ENCODE data around the gene MDM2.

Gene MDM2

DNA sequence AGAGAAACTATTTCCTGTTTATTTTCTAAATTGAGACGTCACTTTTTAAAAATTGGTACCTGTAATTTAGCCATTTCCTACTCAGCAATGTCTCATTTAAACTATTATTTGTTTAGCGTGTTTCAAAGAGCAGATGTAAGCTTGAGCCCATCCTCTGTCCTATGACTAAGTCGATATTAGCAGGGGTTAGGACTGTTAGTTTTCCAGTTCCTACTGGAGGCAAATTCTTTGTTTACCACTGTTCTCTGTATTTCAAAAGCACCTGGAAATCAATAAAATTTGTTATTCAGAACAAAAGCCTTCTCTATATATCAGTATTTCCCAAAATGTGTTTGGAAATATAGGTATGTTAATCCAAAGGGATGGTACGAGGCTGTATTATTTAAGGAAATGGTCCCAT lies 42.4 kb downstream of the MDM2 start:
- Histone ChIP-seq H3K9me3 (ENCODE audit: control insufficient read depth, low read length) (no peaks in the 10 kb centered on the region), H3K4me1 (ENCODE audit: control insufficient read depth, insufficient read depth, low read length) (no peaks in the 10 kb centered on the region), H3K36me3 (ENCODE audit: control insufficient read depth, insufficient read depth, low read length) (no peaks in the 10 kb centered on the region), H3K27me3 (ENCODE audit: control insufficient read depth, insufficient read depth, low read length, poor library complexity, severe bottlenecking) (no peaks in the 10 kb centered on the region), H3K4me3 (ENCODE audit: insufficient read depth, low read depth, low read length) (no peak overlapping the region), H3K27ac (ENCODE audit: insufficient read depth, low read depth, low read length, poor library complexity, severe bottlenecking) (no peak overlapping the region)
- WGBS, 2 experiments: 79 to 92% methylated on average over 3 to 4 of the region's 4 CpGs

DNA sequence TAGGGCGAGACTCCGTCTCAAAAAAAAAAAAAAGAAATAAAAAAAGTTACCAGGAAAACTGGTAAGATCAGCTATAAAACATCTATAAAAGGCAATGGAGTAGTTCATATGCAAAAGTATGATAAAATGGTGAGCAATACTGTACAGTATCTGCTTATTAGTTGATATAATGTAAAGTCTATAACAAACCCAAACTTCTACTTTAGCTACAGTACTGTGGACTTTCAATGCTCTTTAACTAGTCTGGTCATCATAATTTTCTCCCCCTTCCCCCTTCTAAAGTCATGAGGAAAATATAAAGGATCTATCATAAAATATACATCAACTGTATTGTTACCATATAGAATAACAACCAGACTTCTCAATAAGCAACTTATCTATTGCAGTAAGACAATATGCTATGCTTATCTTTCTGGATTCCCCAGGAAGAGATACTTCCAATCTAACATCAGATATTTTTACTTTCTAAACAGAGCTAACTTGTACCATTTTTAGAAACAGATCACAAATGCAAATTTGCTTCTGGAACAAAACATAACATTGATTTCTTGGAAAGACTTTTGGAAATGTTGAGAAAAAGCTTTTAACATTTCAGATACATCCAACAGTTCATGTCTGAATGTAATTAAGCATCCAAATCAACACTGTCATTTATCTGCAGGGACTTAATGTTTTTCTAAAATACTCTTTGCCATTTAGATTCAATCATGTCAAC lies 43.8 kb downstream of the MDM2 start:
- Histone ChIP-seq H3K36me3 (ENCODE audit: control insufficient read depth, insufficient read depth, low read length) (no peaks in the 10 kb centered on the region), H3K27ac (ENCODE audit: insufficient read depth, low read depth, low read length, poor library complexity, severe bottlenecking) (no peak overlapping the region), H3K9me3 (ENCODE audit: control insufficient read depth, low read length) (no peaks in the 10 kb centered on the region), H3K4me3 (ENCODE audit: insufficient read depth, low read depth, low read length) (no peak overlapping the region), H3K27me3 (ENCODE audit: control insufficient read depth, insufficient read depth, low read length, poor library complexity, severe bottlenecking) (no peaks in the 10 kb centered on the region), H3K4me1 (ENCODE audit: control insufficient read depth, insufficient read depth, low read length) (no peaks in the 10 kb centered on the region)
- 89 to 100% methylated on average over 1 to 2 of the region's 2 CpGs for WGBS, 2 experiments

DNA sequence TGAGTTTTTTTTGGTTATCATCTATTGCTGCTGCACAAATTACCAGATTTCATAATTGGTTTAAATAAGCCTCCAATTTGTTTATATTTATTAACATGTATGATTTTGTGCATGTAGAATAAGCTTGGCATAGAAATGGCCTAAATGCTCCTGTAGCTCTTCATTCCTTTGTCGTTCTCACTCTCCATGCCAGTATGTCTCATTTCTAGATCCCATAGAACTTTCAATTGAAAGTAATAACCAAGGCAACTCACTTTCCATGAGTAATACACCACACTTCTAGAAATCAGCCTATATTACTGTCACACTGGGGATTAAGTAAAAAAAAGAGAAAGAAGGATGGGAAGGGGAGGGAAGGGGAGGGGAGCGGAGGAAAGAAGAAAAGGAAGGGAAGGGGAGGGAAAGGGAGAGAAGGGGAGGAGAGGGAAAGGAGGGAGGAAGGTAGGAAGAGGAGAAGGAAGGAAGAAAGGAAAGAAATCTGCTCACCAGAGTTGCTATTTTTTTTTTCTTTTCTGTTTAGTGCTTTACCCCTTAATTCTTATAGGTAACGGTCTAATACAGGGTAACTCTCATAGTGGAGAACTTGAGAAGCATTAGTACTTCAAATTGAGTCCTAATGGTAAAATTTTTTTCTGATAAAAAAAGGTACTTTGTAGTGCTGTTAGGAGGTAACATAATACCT lies 45.6 kb downstream of the MDM2 start:
- Histone ChIP-seq H3K9me3 (ENCODE audit: control insufficient read depth, low read length) (no peaks in the 10 kb centered on the region), H3K27ac (ENCODE audit: insufficient read depth, low read depth, low read length, poor library complexity, severe bottlenecking) (no peak overlapping the region), H3K4me3 (ENCODE audit: insufficient read depth, low read depth, low read length) (no peak overlapping the region), H3K27me3 (ENCODE audit: control insufficient read depth, insufficient read depth, low read length, poor library complexity, severe bottlenecking) (no peaks in the 10 kb centered on the region), H3K36me3 (ENCODE audit: control insufficient read depth, insufficient read depth, low read length) (no peaks in the 10 kb centered on the region), H3K4me1 (ENCODE audit: control insufficient read depth, insufficient read depth, low read length) (no peaks in the 10 kb centered on the region)
- 94 to 95% methylated on average over 2 to 3 of the region's 3 CpGs for whole genome bisulfite sequencing, 2 experiments

DNA sequence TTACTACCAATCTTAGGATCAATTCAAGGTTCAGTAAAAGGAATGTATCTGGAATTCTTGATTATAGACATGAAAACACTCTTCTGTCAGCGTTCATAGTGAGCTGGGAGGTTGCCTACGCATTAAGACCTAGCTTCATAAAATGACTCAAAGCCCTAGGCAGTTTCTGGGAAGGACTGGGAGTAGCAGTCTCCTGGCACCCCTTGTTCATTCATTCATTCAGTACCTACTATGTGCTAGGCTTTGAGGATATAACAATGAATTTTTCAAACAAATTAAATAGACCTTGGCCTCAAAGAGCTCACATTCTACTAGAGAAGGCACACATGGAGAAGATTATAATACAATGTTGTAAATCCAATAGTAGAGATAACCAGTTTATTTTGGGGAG lies 46.1 kb downstream of the MDM2 start:
- no peaks in the 10 kb centered on the region for H3K9me3 ChIP-seq (ENCODE audit: control insufficient read depth, low read length)
- 96 to 100% methylated on average over 2 of the region's 2 CpGs for WGBS, 2 experiments

DNA sequence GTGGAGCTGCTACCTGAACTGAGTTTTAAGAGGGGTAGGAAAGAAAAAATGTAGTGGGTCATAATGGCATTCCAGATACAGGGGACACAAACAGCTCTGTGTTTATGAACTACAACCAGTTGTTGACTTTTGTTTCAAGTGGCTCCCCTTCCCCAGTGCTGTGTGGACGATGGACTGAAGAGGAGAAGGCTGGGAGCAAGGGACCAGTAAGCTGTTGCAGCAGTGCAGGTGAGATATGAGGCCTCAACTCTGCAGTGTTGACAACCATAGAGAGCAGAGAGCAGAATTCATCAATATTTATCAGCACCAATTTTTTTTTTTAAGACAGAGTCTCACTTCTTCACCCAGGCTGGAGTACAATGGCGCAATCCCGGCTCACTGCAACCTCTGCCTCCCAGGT lies 46.6 kb downstream of the MDM2 start:
- Histone ChIP-seq H3K4me3 (ENCODE audit: insufficient read depth, low read depth, low read length) (no peak overlapping the region), H3K27ac (ENCODE audit: insufficient read depth, low read depth, low read length, poor library complexity, severe bottlenecking) (no peak overlapping the region), H3K27me3 (ENCODE audit: control insufficient read depth, insufficient read depth, low read length, poor library complexity, severe bottlenecking) (no peaks in the 10 kb centered on the region), H3K9me3 (ENCODE audit: control insufficient read depth, low read length) (no peaks in the 10 kb centered on the region), H3K4me1 (ENCODE audit: control insufficient read depth, insufficient read depth, low read length) (no peaks in the 10 kb centered on the region), H3K36me3 (ENCODE audit: control insufficient read depth, insufficient read depth, low read length) (no peaks in the 10 kb centered on the region)
- WGBS, 2 experiments: 94 to 95% methylated on average over 3 of the region's 3 CpGs

More for the DNA sequence above, 46.1 kb downstream of the MDM2 start:
- Histone ChIP-seq H3K4me1 (ENCODE audit: control insufficient read depth, insufficient read depth, low read length) (no peaks in the 10 kb centered on the region), H3K27me3 (ENCODE audit: control insufficient read depth, insufficient read depth, low read length, poor library complexity, severe bottlenecking) (no peaks in the 10 kb centered on the region), H3K27ac (ENCODE audit: insufficient read depth, low read depth, low read length, poor library complexity, severe bottlenecking) (no peak overlapping the region), H3K4me3 (ENCODE audit: insufficient read depth, low read depth, low read length) (no peak overlapping the region), H3K36me3 (ENCODE audit: control insufficient read depth, insufficient read depth, low read length) (no peaks in the 10 kb centered on the region)

DNA sequence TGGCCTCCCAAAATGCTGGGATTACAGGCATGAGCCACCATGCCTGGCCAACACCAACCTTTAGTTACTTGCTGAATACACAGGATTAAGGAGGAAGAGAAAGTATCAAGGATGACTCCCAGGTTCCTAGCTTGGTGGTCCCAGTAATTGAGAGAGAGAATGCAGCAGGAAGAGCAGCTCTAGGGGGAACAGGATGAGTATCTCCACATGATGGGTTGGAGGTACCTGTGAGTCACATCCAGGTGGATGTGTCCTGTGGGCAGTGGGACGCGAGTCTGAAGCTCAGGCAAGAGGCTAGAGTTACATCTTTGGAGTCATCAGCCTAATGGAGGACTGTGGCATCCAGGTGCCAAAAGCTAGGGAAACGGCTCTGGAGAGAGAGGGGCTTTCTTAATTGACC lies 47.1 kb downstream of the MDM2 start:
- H3K9me3 ChIP-seq (ENCODE audit: control insufficient read depth, low read length): no peaks in the 10 kb centered on the region
- H3K27ac ChIP-seq (ENCODE audit: insufficient read depth, low read depth, low read length, poor library complexity, severe bottlenecking): no peak overlapping the region
- 89 to 95% methylated on average over 3 of the region's 3 CpGs for WGBS, 2 experiments
- no peaks in the 10 kb centered on the region for H3K4me1 ChIP-seq (ENCODE audit: control insufficient read depth, insufficient read depth, low read length)
- no peak overlapping the region for H3K4me3 ChIP-seq (ENCODE audit: insufficient read depth, low read depth, low read length)
- no peaks in the 10 kb centered on the region for H3K27me3 ChIP-seq (ENCODE audit: control insufficient read depth, insufficient read depth, low read length, poor library complexity, severe bottlenecking)
- H3K36me3 ChIP-seq (ENCODE audit: control insufficient read depth, insufficient read depth, low read length): no peaks in the 10 kb centered on the region

DNA sequence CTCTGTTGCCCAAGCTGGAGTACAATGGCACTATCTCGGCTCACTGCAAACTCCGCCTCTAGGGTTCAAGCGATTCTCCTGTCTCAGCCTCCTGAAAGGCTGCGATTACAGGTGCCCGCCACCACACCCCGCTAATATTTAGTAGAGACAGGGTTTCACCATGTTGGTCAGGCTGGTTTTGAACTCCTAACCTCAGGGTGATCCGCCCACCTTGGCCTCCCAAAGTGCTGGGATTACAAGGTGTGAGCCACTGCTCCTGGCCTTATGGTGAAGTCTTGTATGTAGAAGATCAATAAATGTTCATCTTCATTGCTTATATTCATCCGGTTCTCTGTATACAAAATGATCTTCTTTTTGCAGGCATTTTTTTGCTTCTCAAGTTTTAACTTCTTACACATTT lies 47.8 kb downstream of the MDM2 start:
- Histone ChIP-seq H3K36me3 (ENCODE audit: control insufficient read depth, insufficient read depth, low read length) (no peaks in the 10 kb centered on the region), H3K4me1 (ENCODE audit: control insufficient read depth, insufficient read depth, low read length) (no peaks in the 10 kb centered on the region), H3K27ac (ENCODE audit: insufficient read depth, low read depth, low read length, poor library complexity, severe bottlenecking) (no peak overlapping the region), H3K9me3 (ENCODE audit: control insufficient read depth, low read length) (no peaks in the 10 kb centered on the region), H3K4me3 (ENCODE audit: insufficient read depth, low read depth, low read length) (no peak overlapping the region), H3K27me3 (ENCODE audit: control insufficient read depth, insufficient read depth, low read length, poor library complexity, severe bottlenecking) (no peaks in the 10 kb centered on the region)
- WGBS, 2 experiments: 88 to 94% methylated on average over 7 to 8 of the region's 8 CpGs

DNA sequence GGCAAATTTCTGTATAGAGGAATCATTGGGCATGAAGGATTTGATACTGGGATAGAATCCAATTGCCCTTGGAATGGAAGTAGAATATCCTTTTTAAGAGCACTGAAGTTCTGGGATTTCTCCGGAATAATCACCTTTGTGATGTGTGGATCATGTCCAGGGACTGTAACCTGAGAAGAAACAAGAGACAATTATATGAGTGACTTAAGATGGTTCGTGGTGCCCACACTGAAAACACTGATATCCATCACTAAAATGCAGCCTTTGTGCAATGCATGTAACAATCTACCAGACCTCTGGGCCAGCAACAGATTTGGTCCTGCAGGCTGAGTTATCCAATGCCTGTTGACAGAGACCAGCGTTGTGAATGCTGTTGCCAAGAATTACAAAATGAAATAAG lies 48.5 kb downstream of the MDM2 start:
- Histone ChIP-seq H3K27ac (ENCODE audit: insufficient read depth, low read depth, low read length, poor library complexity, severe bottlenecking) (no peak overlapping the region), H3K4me1 (ENCODE audit: control insufficient read depth, insufficient read depth, low read length) (no peaks in the 10 kb centered on the region), H3K9me3 (ENCODE audit: control insufficient read depth, low read length) (no peaks in the 10 kb centered on the region), H3K4me3 (ENCODE audit: insufficient read depth, low read depth, low read length) (no peak overlapping the region), H3K27me3 (ENCODE audit: control insufficient read depth, insufficient read depth, low read length, poor library complexity, severe bottlenecking) (no peaks in the 10 kb centered on the region), H3K36me3 (ENCODE audit: control insufficient read depth, insufficient read depth, low read length) (no peaks in the 10 kb centered on the region)
- WGBS, 2 experiments: 85 to 93% methylated on average over 3 of the region's 3 CpGs

DNA sequence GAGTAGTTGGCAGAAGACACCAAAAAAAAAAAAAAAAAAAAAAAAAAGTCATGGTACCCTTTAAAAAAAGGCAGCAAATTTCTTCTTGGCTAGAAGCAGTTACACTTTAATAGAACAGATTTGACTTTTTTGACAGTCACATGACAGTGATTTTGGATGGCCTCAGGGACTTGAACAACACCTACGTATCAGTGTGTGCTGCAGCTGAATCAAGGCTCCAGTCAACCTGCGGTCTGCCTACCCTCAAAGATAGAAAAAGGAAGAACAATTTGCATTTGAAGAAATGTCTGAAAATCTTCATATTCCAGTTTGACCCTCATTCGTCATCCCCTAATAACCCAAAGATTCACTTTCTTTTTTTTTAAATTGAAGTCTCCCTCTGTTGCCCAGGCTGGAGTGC lies 53.9 kb downstream of the MDM2 start:
- 94 to 95% methylated on average over 3 of the region's 3 CpGs for WGBS, 2 experiments
- Histone ChIP-seq H3K27me3 (ENCODE audit: control insufficient read depth, insufficient read depth, low read length, poor library complexity, severe bottlenecking) (no peaks in the 10 kb centered on the region), H3K4me3 (ENCODE audit: insufficient read depth, low read depth, low read length) (no peak overlapping the region), H3K27ac (ENCODE audit: insufficient read depth, low read depth, low read length, poor library complexity, severe bottlenecking) (no peak overlapping the region), H3K4me1 (ENCODE audit: control insufficient read depth, insufficient read depth, low read length) (no peaks in the 10 kb centered on the region), H3K36me3 (ENCODE audit: control insufficient read depth, insufficient read depth, low read length) (no peaks in the 10 kb centered on the region), H3K9me3 (ENCODE audit: control insufficient read depth, low read length) (no peaks in the 10 kb centered on the region)

DNA sequence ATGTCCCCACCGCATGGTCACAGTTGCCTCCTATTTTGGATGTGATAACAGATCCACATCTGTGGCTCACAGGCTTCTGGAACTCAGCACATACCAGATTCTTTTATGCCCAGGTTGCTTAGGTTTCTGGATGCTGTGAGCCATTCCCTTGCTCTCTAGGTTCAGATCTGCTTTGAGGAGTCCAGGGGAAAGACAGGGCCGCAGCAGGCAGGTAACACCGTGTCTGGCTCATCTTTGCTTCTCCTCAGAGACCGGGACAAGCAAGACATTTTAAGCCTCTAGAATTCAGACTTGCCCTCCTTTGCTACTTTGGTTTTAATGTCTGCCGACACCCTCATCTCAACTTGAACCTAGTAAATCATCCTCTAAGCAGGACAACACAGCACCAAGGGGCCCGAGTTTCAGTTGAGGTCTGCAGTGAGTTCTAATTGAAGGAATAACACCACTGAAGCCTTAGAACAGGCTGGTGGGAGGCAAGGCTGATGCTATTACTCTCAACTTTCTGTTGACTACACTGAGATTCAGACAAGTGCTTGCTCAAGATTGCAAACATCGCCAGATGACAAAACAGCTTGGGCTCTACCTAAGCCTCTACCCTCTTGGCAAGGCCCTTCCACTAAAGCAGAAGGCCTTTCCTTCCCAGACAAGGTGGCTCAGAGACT lies 55.3 kb downstream of the MDM2 start:
- 82 to 83% methylated on average over 7 of the region's 7 CpGs for WGBS, 2 experiments
- Histone ChIP-seq H3K27me3 (ENCODE audit: control insufficient read depth, insufficient read depth, low read length, poor library complexity, severe bottlenecking) (no peaks in the 10 kb centered on the region), H3K9me3 (ENCODE audit: control insufficient read depth, low read length) (no peaks in the 10 kb centered on the region), H3K4me1 (ENCODE audit: control insufficient read depth, insufficient read depth, low read length) (no peaks in the 10 kb centered on the region), H3K27ac (ENCODE audit: insufficient read depth, low read depth, low read length, poor library complexity, severe bottlenecking) (no peak overlapping the region), H3K4me3 (ENCODE audit: insufficient read depth, low read depth, low read length) (no peak overlapping the region), H3K36me3 (ENCODE audit: control insufficient read depth, insufficient read depth, low read length) (no peaks in the 10 kb centered on the region)

Data from ectodermal cell (in vitro differentiated cells).